ENCODE data around the gene NPAS1.

DNA sequence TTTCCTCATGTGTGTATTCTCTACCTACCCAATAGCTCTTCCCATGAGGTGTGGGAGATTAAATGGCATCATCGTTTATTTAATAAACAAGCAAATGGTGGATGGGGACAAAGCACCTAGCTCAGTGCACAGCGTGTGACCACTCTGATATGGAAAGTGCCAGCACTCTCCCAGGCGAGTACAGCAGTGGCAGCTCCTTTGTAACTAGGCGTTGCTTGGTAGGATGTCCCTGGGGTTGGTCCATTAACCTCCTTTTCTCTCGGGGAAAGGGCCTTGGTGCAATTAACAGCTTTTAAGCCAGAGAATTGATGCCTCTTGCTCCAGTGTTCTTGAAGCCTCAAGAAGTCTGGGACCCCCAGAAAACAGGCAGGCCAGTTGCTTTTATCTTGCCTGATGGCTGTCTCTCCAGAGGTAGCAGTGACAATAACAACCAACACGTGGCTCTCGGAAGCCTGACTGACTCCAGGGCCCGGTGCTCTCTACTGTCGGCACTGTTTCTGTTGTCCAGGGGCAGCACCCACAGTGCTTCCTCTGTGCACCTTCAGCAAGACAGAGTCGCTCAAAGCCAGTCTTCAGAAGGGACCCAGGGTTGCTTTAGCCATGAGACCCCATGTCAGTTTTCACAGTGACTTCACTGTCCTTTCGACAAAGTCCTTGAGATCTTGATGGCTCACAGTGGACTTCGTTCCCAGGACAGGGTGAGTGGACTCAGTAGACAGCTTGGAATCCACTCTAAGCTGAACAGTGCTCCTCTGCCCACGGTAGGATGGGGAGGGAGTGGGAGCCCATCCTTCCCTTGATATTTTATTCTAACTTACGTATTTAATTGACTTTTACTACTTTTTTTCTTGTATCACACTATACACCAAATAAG is 33.9 kb upstream of the NPAS1 start:
- TF ChIP-seq, protein P1, sequence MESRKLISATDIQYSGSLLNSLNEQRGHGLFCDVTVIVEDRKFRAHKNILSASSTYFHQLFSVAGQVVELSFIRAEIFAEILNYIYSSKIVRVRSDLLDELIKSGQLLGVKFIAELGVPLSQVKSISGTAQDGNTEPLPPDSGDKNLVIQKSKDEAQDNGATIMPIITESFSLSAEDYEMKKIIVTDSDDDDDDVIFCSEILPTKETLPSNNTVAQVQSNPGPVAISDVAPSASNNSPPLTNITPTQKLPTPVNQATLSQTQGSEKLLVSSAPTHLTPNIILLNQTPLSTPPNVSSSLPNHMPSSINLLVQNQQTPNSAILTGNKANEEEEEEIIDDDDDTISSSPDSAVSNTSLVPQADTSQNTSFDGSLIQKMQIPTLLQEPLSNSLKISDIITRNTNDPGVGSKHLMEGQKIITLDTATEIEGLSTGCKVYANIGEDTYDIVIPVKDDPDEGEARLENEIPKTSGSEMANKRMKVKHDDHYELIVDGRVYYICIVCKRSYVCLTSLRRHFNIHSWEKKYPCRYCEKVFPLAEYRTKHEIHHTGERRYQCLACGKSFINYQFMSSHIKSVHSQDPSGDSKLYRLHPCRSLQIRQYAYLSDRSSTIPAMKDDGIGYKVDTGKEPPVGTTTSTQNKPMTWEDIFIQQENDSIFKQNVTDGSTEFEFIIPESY (IDR thresholded peaks at IDR 0.05; ENCODE audit: extremely low read depth, insufficient replicate concordance, low read length) = no peak
- TF ChIP-seq RAD21 (IDR thresholded peaks at IDR 0.05; ENCODE audit: low read depth) (no peak), POLR2A (IDR thresholded peaks at IDR 0.05; ENCODE audit: borderline replicate concordance, extremely low read depth, insufficient read depth, insufficient read length) (no peak), ZNF274 (IDR thresholded peaks at IDR 0.05; ENCODE audit: low read depth, low read length) (no peak), ATF3 (IDR thresholded peaks at IDR 0.05) (no peak)
- TF ChIP-seq, protein P2, sequence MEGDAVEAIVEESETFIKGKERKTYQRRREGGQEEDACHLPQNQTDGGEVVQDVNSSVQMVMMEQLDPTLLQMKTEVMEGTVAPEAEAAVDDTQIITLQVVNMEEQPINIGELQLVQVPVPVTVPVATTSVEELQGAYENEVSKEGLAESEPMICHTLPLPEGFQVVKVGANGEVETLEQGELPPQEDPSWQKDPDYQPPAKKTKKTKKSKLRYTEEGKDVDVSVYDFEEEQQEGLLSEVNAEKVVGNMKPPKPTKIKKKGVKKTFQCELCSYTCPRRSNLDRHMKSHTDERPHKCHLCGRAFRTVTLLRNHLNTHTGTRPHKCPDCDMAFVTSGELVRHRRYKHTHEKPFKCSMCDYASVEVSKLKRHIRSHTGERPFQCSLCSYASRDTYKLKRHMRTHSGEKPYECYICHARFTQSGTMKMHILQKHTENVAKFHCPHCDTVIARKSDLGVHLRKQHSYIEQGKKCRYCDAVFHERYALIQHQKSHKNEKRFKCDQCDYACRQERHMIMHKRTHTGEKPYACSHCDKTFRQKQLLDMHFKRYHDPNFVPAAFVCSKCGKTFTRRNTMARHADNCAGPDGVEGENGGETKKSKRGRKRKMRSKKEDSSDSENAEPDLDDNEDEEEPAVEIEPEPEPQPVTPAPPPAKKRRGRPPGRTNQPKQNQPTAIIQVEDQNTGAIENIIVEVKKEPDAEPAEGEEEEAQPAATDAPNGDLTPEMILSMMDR (IDR thresholded peaks at IDR 0.05 in 2 of 3, conservative IDR thresholded peaks at IDR 0.05 in 1 of 3; ENCODE audit: borderline replicate concordance in 1 of 3, insufficient read depth in 1 of 3, low read depth in 2 of 3, low read length in 2 of 3) = no peak
